ENCODE data around the gene ALDH3A1. TPM values are rescaled to one million over a fixed set of nuclear protein-coding genes. Genes with fewer than 3 reads are reported as not detected.

Gene ALDH3A1
- total and polyA plus RNA-seq, 8 donors: 5.8 to 689 (median 145) TPM

DNA sequence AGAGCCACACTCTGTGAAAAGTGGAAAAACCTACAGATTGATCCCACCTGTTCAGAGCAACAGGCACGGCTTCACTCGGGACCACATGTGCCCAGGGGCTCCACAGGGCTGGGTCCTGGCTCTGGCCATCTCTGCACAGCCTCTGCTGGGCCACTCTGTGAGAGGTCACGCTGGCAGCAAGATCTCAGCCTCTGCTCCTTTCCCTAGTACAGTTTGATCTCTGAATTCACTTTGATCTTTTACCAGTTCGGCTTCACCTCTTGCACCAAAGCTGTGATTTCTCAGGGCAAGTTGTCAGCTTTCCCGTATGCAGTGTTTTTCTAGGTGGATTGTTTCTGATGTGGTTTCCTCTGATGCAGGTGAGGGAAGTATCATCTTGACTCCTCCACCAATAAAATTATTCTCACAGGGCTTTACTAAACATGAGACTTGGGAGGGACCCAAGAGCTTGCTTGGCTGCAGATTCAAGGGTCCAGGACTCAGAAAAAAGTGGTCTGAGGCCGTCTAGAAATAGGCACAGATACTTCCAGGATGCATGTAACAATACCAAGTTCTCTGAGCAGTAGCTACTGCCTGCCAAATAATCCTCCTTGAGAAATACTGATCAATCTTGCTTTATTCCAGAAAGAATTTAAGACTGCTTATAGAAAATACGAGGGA, 24.0 kb upstream of the ALDH3A1 start:
- TF ChIP-seq POLR2AphosphoS5 (IDR thresholded peaks at IDR 0.05): no peak
- no peak for TF ChIP-seq POLR2A (IDR thresholded peaks at IDR 0.05)
- TF ChIP-seq, protein P1, sequence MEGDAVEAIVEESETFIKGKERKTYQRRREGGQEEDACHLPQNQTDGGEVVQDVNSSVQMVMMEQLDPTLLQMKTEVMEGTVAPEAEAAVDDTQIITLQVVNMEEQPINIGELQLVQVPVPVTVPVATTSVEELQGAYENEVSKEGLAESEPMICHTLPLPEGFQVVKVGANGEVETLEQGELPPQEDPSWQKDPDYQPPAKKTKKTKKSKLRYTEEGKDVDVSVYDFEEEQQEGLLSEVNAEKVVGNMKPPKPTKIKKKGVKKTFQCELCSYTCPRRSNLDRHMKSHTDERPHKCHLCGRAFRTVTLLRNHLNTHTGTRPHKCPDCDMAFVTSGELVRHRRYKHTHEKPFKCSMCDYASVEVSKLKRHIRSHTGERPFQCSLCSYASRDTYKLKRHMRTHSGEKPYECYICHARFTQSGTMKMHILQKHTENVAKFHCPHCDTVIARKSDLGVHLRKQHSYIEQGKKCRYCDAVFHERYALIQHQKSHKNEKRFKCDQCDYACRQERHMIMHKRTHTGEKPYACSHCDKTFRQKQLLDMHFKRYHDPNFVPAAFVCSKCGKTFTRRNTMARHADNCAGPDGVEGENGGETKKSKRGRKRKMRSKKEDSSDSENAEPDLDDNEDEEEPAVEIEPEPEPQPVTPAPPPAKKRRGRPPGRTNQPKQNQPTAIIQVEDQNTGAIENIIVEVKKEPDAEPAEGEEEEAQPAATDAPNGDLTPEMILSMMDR (IDR thresholded peaks at IDR 0.05): no peak
- no peak for TF ChIP-seq EP300 (IDR thresholded peaks at IDR 0.05)
- intact Hi-C loops (cut with DNase I; ENCODE audit: low total_unique reads): no loop called here
- H3K27ac ChIP-seq: no peak overlapping the region
- DNase-seq: peak in 1 of 2 donors; percentile 39
- H3K4me3 ChIP-seq: no peak overlapping the region
- peaks cover 11 to 60% (median 51%) of the 10 kb centered on the region in 4 donors for H3K36me3 ChIP-seq
- H3K4me1 ChIP-seq: peaks cover 0 to 4% (median 0%) of the 10 kb centered on the region in 4 donors
- no peaks in the 10 kb centered on the region for H3K27me3 ChIP-seq
- H3K9me3 ChIP-seq: no peaks in the 10 kb centered on the region
- WGBS, 5 donors: 60 to 77% (median 64%) methylated on average over 7 of the region's 7 CpGs

- H3K36me3 ChIP-seq: peaks cover 8 to 51% (median 42%) of the 10 kb centered on the region in 4 donors
- H3K4me3 ChIP-seq: no peak overlapping the region
- WGBS, 5 donors: 79 to 88% (median 80%) methylated on average over 6 of the region's 6 CpGs
- H3K4me1 ChIP-seq: peaks cover 0 to 10% (median 3%) of the 10 kb centered on the region in 4 donors
- no peak for DNase-seq
- intact Hi-C loops (cut with DNase I; ENCODE audit: low total_unique reads): no loop called here
- TF ChIP-seq POLR2AphosphoS5 (IDR thresholded peaks at IDR 0.05): no peak
- TF ChIP-seq, protein P1 (IDR thresholded peaks at IDR 0.05): no peak
- TF ChIP-seq EP300 (IDR thresholded peaks at IDR 0.05): no peak
- TF ChIP-seq POLR2A (IDR thresholded peaks at IDR 0.05): no peak
- no peaks in the 10 kb centered on the region for H3K9me3 ChIP-seq
- no peaks in the 10 kb centered on the region for H3K27me3 ChIP-seq
- no peak overlapping the region for H3K27ac ChIP-seq
Measured at GRCh38 chr17:19770985-19771735, 23.1 kb upstream of the ALDH3A1 start.

DNA sequence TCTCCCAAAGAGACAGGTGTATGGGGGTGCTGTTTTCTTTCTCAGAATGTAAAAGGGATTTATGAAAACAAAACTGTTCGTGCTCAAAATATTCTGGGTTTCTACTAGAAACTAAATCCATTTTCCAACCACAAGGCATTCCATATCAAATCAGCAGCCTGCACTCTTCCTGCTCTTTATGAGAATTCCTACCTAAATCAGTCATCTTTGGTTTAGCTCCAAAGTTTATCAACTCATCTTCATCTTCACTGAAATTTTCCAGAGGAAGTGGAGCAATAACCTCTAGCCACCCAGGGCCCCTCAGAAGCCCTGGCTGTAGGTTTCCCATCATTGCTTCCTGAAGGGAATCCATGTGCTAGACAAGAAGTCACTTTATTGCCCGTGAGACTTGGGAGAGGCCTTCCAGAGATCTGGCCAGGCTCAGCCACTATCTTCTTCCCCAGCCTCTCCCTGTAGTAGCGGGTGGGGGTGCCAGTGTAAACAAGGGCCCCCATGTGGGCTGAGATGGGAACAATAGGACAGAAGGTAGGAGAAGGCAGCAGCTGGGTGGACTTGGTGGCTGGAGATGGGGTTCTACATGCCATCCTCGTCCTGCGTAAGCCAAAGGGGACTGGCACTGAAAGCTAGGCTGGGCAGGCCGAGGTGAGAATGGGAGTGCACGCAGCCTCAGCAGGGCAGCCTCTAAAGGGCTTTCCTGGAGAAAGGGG, 22.0 kb upstream of the ALDH3A1 start:
- no peaks in the 10 kb centered on the region for H3K27me3 ChIP-seq
- H3K9me3 ChIP-seq: no peaks in the 10 kb centered on the region
- H3K27ac ChIP-seq: peak overlapping the region in 2 of 5 donors; percentile 10 to 21
- no peak for DNase-seq
- H3K4me3 ChIP-seq: no peak overlapping the region
- whole genome bisulfite sequencing, 5 donors: 71 to 83% (median 81%) methylated on average over 6 to 7 of the region's 7 CpGs
- intact Hi-C loops (cut with DNase I; ENCODE audit: low total_unique reads): loop anchor here (5.0 to 10.0 kb wide), 2 partner anchors 258 to 405 kb away; partner anchors contain the start of gene B9D1
- peaks cover 4 to 42% (median 33%) of the 10 kb centered on the region in 4 donors for H3K36me3 ChIP-seq
- H3K4me1 ChIP-seq: peaks cover 0 to 10% (median 3%) of the 10 kb centered on the region in 4 donors
- TF ChIP-seq EP300 (IDR thresholded peaks at IDR 0.05): no peak
- no peak for TF ChIP-seq POLR2AphosphoS5 (IDR thresholded peaks at IDR 0.05)
- TF ChIP-seq, protein P1 (IDR thresholded peaks at IDR 0.05): no peak
- no peak for TF ChIP-seq POLR2A (IDR thresholded peaks at IDR 0.05)

Data from stomach (tissue), 9 donors.